GM13977 (cell line): ENCODE data around the gene DPP4.
A peak's percentile ranks its signal among the peaks of the same experiment; 100 is the strongest.

Source experiments
- DNase-seq: peaks from one replicate; pipeline ENCODE4 v3.0.0; 2012; ENCODE audit warnings: low spot score
- CTCF ChIP-seq: IDR thresholded peaks from 2 replicates; pipeline ENCODE4 v1.5.1; 2012; ENCODE audit warnings: mild to moderate bottlenecking, control low read depth; ENCODE audit not compliant: insufficient read depth; ENCODE audit errors: extremely low read depth, missing control alignments
- in situ Hi-C: fragments of 300-500 bp; cut with MboI; formaldehyde crosslinking; loops from one replicate; pipeline ENCODE4 v1.12.0; 2022; ENCODE audit warnings: low sequenced_read_pairs, low pct_unique_long_range_greater_than_20kb, mixed read lengths, inconsistent platforms; ENCODE audit not compliant: unreplicated experiment

Gene DPP4

DNA sequence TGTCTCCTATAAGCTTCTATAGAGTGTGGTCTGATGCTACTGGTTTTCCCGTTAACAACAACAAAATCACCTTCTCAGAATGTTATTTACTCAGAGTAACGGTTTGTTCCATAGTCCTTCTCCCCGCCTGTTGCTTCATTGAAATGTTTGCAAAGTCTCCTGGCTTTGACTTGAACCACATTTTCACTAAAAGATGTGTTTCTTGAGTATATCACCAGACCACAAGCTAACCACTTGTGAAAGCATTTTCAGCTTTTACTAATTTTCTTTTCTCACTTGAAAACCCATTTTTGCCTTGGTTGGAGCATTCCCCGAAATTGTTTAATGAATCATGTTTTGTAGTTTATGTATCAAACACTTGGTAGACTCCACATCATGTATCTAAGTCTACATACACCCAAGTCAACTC is 121.2 kb downstream of the DPP4 start:
- no peak for TF ChIP-seq CTCF
- DNase-seq, result no peak
- in situ Hi-C loops, result no loop called here

GRCh38 chr2:161947836-161948235 is 126.2 kb downstream of the DPP4 start:
- in situ Hi-C loops, result loop anchor here (25.0 kb wide), 1 partner anchor 361 kb away; no protein-coding TSS in a partner anchor
- no peak for TF ChIP-seq CTCF

DNA sequence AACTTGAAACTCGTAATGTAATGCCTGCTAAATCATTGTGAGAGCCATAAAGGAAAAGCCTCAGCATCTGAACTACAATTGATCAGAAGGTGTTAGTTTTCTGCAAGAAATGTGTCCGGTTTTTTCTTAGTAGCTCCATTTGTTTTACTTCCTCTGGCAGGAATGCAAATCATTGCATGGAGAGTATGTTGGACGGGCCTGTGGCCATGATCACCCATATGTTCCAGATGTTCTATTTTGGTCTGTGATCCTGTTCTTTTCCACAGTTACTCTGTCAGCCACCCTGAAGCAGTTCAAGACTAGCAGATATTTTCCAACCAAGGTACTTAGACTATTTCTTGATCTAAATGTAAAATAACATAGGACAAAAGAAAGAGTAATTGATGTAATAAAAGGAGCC is 126.6 kb downstream of the DPP4 start:
- in situ Hi-C loops, result loop anchor here (25.0 kb wide), 1 partner anchor 360 kb away; no protein-coding TSS in a partner anchor
- DNase-seq, result no peak
- TF ChIP-seq CTCF, result no peak

More at GRCh38 chr2:161947836-161948235, 126.2 kb downstream of the DPP4 start:
- no peak for DNase-seq

- in situ Hi-C loops, result loop anchor here (25.0 kb wide), 1 partner anchor 359 kb away; no protein-coding TSS in a partner anchor
- peak; percentile 54 for TF ChIP-seq CTCF
- no peak for DNase-seq
Measured at GRCh38 chr2:161946489-161947107, 127.4 kb downstream of the DPP4 start.

- no peak for TF ChIP-seq CTCF
- no peak for DNase-seq
- in situ Hi-C loops, result loop anchor here (25.0 kb wide), 1 partner anchor 356 kb away; no protein-coding TSS in a partner anchor
Measured at GRCh38 chr2:161943011-161943410, 131.0 kb downstream of the DPP4 start.
